ENCODE results near the gene MUSK. TPM values are rescaled to one million over a fixed set of nuclear protein-coding genes. Genes with fewer than 3 reads are reported as not detected.

Gene MUSK
- polyA plus RNA-seq, 2 of the 4 experiments (the other 2 are of a cell fraction), result not detected

- H3K9me3 ChIP-seq, result no peaks in the 10 kb centered on the region
- TF ChIP-seq NPAS2 (CRISPR knock-in tag; IDR thresholded peaks at IDR 0.05; ENCODE audit: borderline replicate concordance) (no peak), SMC3 (IDR thresholded peaks at IDR 0.05) (no peak), POLR2AphosphoS2 (conservative IDR thresholded peaks at IDR 0.05; ENCODE audit: low read length) (no peak), MAFK (IDR thresholded peaks at IDR 0.05; ENCODE audit: partially characterized antibody) (no peak), REST (IDR thresholded peaks at IDR 0.05) (no peak), HOXA7 (CRISPR knock-in tag; IDR thresholded peaks at IDR 0.05) (no peak), RARB (CRISPR knock-in tag; IDR thresholded peaks at IDR 0.05) (no peak), EP300 (IDR thresholded peaks at IDR 0.05) (no peak), SREBF2 (IDR thresholded peaks at IDR 0.05) (no peak), ZC3H11A (IDR thresholded peaks at IDR 0.05) (no peak), KDM1A (IDR thresholded peaks at IDR 0.05; ENCODE audit: low read depth) (no peak), ATOH8 (CRISPR knock-in tag; IDR thresholded peaks at IDR 0.05; ENCODE audit: low read depth) (no peak), CHD4 (IDR thresholded peaks at IDR 0.05; ENCODE audit: borderline replicate concordance) (no peak), BHLHE40 (IDR thresholded peaks at IDR 0.05; ENCODE audit: low read depth, low read length) (no peak), FOSL2 (IDR thresholded peaks at IDR 0.05) (no peak), FOSL2 (CRISPR knock-in tag; IDR thresholded peaks at IDR 0.05) (no peak), RNF2 (IDR thresholded peaks at IDR 0.05; ENCODE audit: borderline replicate concordance, low read depth) (no peak), JUNB (IDR thresholded peaks at IDR 0.05) (no peak), MAX (IDR thresholded peaks at IDR 0.05) (no peak)
- H3K4me2 ChIP-seq, result peak overlapping the region; percentile 20; the same call in 1 of the 3 replicates
- no peak for FAIRE-seq
- peaks cover 4% of the 10 kb centered on the region; the same call in 2 of the 3 replicates for H3K4me1 ChIP-seq
- ATAC-seq, result no peak
- ChIA-PET POLR2A (no interaction called here), CTCF (interaction anchor here (1.5 kb wide), 1 partner anchor 28 kb away, joined by 4 read pairs; no protein-coding TSS in a partner anchor)
- no peak overlapping the region for H3K4me3 ChIP-seq
- H3K27ac ChIP-seq, result no peak overlapping the region
- DNase-seq (ENCODE audit: low read depth in 1 of 2, low spot score in 1 of 2), result no peak
- 56% methylated on average over 6 of the region's 6 CpGs for WGBS (ENCODE audit: missing lambda C conversion rate)
Observed at GRCh38 chr9:110650991-110651411, 17.6 kb upstream of the MUSK start.

GRCh38 chr9:110655754-110656641 is 12.6 kb upstream of the MUSK start:
- no peak overlapping the region for H3K4me2 ChIP-seq
- ATAC-seq (no peak), DNase-seq (ENCODE audit: low read depth in 1 of 2, low spot score in 1 of 2) (no peak), FAIRE-seq (no peak)
- 78% methylated on average over 6 of the region's 6 CpGs for WGBS (ENCODE audit: missing lambda C conversion rate)
- H3K4me3 ChIP-seq, result no peak overlapping the region
- POLR2A ChIA-PET, result no interaction called here
- CTCF ChIA-PET, result interaction anchor here (0.5 kb wide), 1 partner anchor 753 kb away, joined by 3 read pairs; no protein-coding TSS in a partner anchor
- H3K27ac ChIP-seq, result no peak overlapping the region
- peaks cover under 1% of the 10 kb centered on the region; the same call in 1 of the 3 replicates for H3K4me1 ChIP-seq
- H3K9me3 ChIP-seq, result no peaks in the 10 kb centered on the region
- TF ChIP-seq EHMT2 (IDR thresholded peaks at IDR 0.05; ENCODE audit: low read depth) (no peak), MYC (IDR thresholded peaks at IDR 0.05; ENCODE audit: borderline replicate concordance, low read length) (no peak), ELK1 (IDR thresholded peaks at IDR 0.05; ENCODE audit: low read depth, low read length) (no peak), SMC3 (IDR thresholded peaks at IDR 0.05) (no peak), FOSB (CRISPR knock-in tag; IDR thresholded peaks at IDR 0.05) (no peak), CBX8 (IDR thresholded peaks at IDR 0.05) (no peak), NPAS2 (CRISPR knock-in tag; IDR thresholded peaks at IDR 0.05; ENCODE audit: borderline replicate concordance) (no peak), REST (IDR thresholded peaks at IDR 0.05) (no peak), ATOH8 (CRISPR knock-in tag; IDR thresholded peaks at IDR 0.05; ENCODE audit: low read depth) (no peak), POLR2AphosphoS2 (conservative IDR thresholded peaks at IDR 0.05; ENCODE audit: low read length) (no peak), BHLHE40 (IDR thresholded peaks at IDR 0.05; ENCODE audit: low read depth, low read length) (no peak), HES2 (IDR thresholded peaks at IDR 0.05) (no peak)
